ENCODE data around the gene MAPKAPK5. TPM values are rescaled to one million over a fixed set of nuclear protein-coding genes. Genes with fewer than 3 reads are reported as not detected.
"Not testable (repeated sequence)": the region's sequence is repeated elsewhere in the genome, so short reads cannot be mapped to it uniquely, and the experiment has no call there.

MAPKAPK5 gene, protein sequence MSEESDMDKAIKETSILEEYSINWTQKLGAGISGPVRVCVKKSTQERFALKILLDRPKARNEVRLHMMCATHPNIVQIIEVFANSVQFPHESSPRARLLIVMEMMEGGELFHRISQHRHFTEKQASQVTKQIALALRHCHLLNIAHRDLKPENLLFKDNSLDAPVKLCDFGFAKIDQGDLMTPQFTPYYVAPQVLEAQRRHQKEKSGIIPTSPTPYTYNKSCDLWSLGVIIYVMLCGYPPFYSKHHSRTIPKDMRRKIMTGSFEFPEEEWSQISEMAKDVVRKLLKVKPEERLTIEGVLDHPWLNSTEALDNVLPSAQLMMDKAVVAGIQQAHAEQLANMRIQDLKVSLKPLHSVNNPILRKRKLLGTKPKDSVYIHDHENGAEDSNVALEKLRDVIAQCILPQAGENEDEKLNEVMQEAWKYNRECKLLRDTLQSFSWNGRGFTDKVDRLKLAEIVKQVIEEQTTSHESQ
- 30.3 TPM for polyA plus RNA-seq (2013, experiment 1 of 2; ENCODE audit: insufficient read length)
- 27.2 TPM for polyA plus RNA-seq (2013, experiment 2 of 2; ENCODE audit: insufficient read length)

DNA sequence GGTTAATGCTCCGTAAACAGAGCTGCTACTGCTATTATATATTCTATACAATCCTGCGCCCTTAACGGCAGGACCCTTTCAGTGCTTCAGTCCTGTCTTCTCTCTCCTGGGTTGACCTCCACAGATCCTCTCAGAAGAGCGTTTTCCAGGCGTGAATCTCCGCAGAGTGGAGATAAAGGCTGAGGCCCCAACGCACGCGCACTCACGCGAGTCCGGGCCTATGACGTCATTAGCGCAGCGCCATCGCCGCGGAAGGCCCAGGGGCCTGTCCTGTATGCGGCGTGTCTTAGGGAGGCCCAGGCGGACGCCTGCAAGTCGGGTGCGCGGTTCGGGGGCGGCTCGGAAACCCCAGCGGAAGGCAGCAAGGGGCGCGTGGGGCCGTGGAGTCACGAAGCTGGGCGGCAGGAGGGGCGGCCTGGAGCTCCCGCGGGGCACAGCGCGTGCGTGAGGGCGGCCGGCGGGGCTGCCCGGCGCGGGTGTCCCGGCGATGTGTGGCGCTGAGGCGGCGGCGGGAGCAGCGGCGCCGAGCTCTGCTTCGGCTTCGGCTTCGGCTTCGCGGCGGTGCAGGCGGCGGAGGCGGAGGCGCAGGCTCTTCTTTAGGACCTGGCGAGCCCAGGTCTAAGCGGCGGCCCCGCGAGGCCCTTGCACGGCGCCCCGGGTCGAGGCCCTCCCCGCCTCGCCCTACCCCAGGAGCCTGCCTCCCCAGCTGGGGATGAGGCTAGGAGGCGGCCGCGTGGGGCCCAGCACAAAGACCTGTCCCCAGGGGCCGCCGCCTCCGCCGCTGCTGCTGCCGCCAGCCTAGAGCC is at the start of gene MAPKAPK5:
Gene MAPKAPK5, plus strand, starts transcription at position 479 of the 806 bp plus-strand sequence. CDS start 506 bp downstream, outside the sequence.
- DNase-seq = peak; percentile 94

DNA sequence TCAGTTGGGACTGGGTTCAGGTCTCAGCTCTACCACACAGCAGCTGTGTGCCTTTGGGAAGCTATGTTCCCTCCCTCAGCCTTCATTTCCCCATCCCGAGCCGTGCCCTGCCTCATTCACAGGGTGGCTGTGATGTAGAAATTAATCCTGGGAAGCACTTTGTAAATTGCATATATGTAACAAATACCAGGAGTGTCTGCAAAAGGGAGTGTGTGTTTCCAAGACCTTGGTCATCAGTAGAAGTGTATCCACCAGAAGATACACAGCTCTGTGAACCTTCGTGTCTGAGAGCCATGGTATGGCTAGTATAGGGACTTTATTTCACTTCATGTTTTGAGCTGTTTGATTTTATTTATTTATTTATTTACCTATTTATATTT is 49.2 kb upstream of the MAPKAPK5 start:
- DNase-seq = no peak

DNA sequence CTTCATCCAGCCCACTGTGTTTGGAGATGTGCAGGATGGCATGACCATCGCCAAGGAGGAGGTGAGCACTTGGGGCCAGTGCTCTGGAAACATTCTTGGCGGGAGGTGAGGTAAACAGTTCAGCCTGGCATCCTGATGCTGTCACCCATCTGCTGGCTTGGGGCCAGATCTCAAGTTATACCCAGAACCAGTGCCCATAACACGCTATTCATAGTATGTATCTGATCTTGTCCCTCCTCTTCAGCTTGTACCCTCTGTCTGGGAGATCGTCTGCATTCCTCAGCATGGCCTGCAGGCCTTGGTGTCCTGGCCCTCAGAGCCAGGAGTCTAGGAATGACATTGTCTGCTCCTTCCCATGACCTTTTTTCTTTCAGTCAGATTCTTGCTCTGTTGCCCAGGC is 43.8 kb upstream of the MAPKAPK5 start:
- DNase-seq = no peak

DNA sequence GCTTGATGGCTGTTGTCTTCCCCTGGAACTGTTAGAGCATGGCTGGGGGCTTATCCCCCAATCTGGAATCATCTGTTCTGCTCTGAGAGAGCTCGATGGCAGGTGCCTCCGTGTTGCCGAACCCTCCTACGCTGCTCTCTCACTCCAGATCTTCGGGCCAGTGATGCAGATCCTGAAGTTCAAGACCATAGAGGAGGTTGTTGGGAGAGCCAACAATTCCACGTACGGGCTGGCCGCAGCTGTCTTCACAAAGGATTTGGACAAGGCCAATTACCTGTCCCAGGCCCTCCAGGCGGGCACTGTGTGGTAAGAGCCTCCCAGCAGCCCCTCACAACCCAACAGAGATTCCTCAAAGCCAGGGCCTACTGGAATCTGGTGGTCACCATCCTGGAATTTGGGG is 42.3 kb upstream of the MAPKAPK5 start:
- DNase-seq = no peak

DNA sequence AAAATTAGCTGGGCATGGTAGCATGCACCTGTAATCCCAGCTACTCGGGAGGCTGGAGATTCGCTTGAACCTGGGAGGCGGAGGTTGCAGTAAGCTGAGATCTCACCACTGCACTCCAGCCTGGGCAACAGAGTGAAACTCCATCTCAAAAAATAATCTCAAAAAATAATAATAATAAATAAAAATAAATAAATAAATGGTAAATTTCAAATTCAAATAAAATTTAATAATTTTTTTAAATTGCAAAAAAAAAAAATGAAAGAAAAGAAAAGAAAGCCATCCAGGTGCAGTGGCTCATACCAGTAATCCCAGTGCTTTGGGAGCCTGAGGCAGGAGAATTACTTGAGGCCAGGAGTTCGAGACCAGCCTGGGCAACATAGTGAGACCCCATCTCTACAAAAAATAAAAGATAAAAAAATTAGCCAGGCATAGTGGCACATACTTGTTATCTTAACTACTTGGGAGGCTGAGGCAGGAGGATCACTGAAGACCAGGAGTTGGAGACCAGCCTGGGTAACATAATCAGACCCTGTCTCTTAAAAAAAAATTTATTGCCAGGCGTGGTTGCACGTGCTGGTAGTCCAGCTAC is 38.9 kb upstream of the MAPKAPK5 start:
- DNase-seq = no peak

DNA sequence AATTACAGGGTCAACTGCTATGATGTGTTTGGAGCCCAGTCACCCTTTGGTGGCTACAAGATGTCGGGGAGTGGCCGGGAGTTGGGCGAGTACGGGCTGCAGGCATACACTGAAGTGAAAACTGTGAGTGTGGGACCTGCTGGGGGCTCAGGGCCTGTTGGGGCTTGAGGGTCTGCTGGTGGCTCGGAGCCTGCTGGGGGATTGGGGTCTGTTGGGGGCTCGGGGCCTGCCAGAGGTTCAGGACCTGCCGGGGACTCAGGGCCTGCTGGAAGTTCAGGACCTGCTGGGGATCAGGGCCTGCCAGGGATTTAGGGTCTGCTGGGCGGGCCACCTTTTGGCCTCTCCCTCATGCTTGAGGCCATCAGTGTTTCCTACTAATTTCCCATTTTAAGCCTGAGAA is 38.2 kb upstream of the MAPKAPK5 start:
- no peak for DNase-seq

DNA sequence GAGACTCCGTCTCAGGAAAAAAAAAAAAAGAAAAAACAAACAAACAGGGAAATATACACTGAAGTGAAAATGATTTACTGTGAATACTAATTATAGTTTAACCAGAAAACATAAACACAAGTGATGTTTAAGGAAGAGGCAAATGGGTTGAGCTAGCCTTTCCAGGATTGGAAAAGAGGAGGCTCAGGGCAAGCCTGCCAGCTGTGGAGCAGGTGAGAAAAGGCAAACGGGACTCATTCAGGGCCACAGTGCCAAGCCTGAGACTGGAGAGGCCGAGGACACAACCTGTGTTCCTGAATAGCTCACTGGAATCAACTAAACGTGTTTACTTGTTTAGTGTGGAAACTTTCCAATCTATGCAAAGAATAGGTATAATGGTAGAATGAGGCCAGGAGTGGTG is 35.7 kb upstream of the MAPKAPK5 start:
- no peak for DNase-seq

DNA sequence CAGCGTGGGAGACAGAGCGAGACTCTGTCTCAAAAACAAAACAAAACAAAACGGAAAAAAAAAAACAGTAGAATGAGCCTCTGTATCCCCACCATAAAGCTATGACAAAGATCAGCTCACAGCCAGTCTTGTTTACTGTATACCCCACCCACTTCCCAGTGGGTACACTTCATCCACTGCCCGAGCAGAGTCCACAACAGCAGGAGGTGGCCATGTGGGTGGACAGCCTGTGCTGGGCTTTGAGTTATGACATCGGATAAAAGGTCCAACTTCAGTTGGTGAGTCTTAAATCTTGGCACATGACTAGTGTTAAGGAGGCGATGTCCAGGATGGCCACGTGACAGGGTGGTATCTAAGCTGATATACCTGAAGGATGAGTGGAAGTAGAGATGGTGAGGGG is 34.8 kb upstream of the MAPKAPK5 start:
- no peak for DNase-seq

DNA sequence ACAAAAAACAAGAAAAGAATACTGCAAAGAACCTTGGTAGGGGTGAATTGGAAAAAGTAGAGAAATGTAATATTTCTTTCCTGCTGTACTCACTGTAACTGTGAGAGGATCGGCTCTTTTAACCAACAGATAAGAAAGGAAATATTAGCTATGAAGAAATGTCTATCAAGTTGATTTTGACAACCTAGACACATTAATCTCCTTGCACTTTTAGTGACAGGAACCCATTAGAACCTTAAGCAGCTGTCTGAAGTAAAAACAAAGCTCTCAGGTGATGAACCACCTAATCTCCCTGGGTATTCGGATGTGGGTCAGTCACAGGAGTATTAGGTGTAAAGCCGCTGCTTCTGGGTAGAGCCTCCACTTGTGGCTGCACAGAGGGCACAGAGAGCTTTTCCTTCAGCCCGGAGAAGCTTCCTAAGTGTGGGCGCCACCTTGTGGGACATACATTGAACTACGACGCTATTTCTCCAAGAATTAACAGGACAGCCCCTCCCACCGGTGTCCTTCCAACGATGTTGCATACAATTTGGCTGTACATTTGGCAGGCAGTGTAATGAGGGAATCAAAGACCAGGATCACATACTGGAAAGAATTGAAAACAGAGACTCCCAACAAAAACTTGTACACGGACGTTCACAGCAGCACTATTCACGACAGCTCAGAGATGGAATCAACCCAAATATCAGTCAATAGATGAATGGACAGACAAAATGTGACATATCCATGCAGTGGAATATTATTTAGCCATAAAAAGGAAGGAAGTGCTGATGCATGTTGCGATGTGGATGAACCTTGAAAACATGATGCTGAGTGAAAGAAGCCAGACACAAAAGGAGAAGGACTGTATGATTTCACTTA is 28.9 kb upstream of the MAPKAPK5 start:
- DNase-seq = peak; percentile 78

DNA sequence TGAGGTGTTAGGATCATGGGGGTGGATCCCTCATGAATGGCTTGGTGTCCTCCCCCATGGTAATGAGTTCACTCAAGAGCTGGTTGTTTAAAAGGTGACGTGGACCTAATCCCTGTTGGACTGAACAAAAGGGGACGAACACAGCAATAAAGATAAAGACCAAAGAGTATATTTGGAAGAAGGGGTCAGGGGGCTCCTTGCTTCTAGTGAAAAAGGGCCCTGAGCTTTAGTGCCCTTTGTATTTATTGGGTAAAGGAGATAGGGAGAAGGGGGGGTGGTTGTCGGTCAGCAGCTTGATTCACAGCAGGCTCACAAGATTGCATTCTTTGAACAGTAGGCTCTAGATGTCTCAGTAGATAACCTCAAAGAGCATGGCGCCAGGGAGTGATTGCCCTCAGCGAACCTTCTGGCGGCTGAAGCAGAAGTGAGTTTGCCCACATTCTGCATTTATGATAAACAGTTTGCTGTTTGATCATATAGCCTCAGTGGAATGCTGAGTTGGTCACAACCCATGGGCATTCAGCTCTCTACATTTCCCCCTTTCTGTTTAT is 25.9 kb upstream of the MAPKAPK5 start:
- no peak for DNase-seq

DNA sequence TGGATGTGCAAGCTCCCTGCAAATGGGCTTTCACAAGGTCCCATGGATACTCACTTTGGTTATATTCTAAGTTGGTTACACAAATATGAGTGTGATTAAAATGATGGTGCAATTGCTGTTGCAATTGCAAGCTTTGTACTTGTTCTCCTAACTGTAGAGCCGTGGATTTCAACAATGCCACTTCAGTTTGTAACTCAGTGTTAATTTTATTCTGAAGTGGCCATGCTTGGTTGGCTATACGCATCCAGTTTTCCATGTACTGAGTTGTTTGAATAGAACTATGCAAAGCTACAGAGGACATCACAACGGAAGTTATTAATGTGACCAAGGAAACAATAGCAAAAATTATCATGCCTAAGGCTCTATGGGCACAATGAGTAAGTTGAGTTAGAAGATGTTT is 25.1 kb upstream of the MAPKAPK5 start:
- DNase-seq = not testable (repeated sequence)

DNA sequence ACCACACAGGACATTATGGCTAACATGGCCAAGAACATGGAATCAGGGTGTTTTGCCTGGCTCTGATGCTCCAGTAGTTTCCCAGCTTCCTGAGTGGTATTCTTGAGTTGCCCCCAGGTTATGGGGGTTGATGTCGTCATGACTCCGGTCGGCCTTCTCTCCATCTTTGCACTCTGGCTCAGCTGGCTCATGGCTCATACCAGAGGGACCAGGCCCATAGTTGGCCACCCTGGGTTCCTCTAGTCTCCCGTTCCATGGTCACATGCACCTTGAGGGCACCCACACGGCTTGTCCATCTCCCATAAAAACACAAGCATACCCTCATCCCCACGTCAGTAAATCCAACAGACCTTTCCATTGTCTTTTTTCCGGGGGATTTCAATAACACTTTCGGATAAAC is 23.7 kb upstream of the MAPKAPK5 start:
- DNase-seq = no peak

DNA sequence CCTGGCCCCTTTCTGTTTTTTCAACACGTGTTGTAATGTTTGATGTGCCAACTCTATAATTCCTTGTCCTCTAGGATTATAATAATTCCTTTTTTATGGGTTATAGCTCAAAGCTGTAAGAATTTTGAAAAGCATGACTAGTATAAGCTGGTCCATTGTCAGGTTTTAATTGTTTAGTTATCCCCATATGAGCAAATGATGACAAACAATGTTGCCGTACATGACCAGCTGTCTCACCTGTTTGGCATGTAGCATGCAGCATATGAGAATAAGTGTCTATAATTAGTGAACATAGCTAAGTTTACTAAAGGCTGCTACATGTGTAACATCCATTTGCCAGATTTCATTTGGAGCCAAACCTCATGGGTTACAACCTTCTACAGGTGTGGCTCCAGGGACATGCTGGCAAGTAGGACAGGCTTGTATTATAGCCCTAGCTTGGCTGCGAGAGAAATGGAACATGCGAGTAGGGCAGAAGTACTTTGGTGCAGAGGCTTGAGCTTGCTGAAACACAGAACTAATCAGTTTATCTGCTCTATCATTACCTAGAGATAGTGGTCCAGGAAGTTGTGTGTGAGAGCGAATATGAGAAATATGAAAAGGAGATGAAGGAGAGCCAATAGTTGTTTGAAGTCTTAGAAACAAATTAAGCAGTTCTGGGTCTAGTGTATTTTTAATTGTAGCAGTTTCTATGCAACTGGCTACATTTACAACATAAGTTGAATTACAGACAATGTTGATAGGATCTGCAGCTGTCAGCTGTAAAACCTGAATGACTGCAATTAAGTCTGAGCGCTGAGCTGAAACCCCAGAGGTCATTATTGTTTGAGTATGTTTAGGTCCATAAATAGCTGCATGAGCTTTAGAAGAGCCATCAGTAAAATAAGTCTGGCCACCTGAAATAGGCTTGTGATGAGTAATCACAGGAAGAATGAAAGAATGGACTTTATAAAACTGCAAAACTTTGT is 22.6 kb upstream of the MAPKAPK5 start:
- no peak for DNase-seq

DNA sequence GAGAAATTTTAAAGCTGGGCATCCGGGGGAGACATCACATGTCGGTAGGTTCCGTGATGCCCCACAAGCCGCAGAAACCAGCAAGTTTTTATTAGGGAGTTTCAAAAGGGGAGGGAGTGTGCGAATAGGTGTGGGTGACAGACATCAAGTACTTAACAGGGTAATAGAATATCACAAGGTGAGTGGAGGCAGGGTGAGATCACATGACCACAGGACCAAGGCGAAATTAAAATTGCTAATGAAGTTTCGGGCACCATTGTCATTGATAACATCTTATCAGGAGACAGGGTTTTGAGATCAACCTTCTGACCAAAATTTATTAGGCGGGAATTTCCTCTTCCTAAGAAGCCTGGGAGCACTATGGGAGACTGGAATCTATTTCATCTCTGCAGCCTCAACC is 21.2 kb upstream of the MAPKAPK5 start:
- DNase-seq = not testable (repeated sequence)

DNA sequence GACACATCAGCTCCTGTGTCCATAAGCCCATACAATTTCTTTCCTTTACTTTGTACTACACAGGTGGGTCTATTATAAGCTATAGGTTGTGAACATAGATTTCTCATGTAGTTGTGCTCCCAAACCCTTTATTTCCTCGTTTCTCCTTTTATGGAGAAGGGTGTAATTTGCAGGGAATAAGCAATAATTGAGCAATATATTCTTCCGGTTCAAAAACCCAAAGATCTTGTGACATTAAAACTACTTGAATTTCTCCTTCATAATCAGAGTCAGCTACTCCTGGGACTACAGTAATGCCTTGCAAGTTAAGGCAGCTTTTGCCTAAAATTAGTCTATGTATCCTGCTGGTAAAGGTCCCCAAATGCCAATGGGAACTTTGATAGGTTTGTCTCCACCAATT is 19.1 kb upstream of the MAPKAPK5 start:
- DNase-seq = no peak

DNA sequence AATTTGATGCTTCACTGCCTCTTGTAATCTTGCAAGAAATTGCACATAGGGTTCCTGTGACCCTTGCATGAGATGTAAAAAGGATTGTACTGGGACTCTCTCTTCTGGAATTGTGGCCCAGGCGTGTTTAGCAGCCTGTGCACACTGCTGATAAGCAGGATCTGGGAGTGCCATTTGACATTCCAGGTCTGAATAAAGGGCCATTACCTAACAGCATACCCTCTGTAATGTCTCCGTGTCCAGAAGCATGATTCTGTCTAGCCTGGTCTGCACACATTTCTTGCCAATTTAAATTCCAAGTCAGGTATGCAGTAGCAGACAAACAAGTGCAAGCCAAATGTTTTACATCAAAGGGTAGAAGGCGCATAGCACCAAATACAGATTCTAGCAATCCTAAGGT is 18.1 kb upstream of the MAPKAPK5 start:
- no peak for DNase-seq

DNA sequence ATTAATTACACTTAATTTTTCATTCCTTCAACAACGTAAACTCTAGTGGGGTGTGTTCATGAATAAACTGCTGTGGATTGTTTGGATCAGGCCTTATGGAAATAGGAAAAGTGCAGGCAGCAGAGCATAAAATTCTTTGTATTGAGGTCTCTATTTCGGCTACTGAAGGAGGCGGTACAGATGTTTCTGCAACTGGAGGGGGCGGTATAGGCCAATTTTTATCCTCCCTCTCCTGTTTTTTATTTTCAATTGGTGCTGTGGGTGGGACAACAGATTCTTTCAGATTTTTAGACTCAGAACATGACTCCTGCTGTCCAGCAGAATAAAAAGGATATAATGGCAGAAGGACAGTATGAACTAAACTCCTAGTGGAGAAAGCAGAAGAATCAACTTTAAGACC is 17.7 kb upstream of the MAPKAPK5 start:
- DNase-seq = not testable (repeated sequence)

DNA sequence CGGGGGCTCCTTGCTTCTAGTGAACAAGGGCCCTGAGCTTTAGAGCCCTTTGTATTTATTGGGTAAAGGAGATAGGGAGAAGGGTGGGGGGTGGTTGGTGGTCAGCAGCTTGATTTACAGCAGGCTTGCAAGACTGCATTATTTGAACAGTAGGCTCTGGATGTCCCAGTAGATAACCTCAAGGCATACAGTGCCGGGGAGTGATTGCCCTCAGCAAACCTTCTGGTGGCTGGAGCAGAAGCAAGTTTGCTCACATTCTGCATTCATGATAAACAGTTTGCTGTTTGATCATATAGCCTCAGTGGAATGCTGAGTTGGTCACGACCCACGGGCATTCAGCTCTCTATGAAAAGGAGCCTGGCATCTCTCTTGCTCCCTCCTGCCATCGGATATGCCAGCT is 16.5 kb upstream of the MAPKAPK5 start:
- DNase-seq = no peak

DNA sequence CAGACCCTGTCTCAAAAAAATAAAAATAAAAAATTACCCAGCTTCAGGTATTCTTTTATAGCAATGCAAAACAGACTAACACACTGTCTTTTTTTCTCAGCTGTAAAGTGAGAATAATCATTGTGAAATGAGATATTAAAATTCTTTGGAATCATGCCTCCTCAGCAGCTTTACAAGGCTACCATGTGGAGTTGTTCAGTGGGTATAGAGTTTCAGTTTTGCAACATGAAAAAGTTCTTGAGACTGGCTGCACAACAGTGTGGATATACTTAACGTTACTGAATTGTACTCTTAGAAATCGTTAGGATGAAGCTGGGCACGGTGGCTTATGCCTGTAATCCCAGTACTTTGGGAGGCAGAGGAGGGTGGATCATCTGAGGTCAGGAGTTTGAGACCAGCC is 15.7 kb upstream of the MAPKAPK5 start:
- no peak for DNase-seq

DNA sequence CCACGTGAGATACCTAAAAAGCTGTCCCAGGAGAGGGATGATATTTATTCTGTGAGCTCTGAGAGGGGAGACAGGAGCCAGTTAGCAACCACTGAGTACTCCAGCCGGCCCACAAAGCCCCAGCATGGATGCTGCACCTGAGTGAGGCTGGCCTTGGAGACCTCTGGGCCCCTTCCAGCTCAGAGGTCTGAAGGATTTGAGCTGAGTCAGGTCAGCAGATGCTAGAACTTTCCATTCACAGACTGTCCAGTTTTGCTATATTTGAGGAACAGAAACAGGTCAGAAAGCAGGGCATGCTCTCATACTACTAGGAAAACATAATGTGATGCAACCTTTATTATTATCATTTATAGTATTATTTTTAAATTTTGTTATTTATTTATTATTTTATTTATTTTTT is 15.0 kb upstream of the MAPKAPK5 start:
- DNase-seq = no peak

DNA sequence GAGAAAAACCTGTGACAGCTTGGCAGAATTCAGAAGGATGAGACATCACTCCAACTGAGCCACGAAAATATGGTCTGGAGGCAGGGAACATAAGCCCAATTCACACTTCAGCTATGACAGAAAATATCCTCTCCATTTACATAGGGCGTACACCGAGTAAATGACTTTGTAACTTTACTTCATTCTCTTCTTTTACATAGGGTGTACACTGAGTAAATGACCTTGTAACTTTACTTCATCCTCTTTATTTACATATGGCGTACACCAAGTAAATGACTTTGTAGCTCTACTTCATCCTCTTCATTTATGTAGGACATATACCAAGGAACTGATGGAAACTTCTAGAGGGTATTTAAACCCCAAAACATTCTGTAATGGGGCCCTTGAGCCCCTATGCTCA is 14.1 kb upstream of the MAPKAPK5 start:
- no peak for DNase-seq
